ENCODE data around the gene TRA2A.
"Not testable (repeated sequence)": the region's sequence is repeated elsewhere in the genome, so short reads cannot be mapped to it uniquely, and the experiment has no call there.

Gene TRA2A

DNA sequence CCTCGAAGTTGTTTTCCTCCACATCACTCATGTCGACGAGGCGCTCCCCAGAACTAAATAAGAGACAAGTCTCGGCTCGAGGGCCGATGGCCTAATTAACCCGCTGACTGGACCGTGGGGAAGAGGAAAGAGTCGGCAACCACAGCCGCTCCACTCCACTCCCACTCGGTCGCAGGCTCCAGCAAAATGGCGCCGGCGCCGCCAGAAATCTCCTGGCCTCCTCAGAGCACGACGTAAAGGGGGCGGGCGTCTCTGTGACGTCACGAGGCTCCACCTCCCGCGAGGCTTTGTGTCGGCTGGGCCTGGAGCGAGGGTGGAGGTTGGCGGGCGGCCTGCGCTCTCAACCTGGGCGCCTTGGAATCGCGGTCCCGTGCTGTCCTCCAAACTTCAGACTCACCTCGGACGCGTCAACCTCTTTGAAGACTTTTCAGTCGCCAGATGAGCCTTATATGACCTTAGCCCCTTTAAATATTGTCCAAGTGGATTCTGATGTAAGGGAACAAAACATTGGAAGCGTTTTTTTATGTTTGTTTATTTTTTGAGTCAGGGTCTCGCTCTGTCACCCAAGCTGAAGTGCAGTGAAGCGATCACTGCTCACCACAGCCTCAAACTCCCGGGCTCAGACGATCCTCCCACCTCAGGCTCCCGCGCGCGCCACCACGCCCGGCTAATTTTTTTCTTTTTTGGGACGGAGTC, at the start of gene TRA2A:
Gene TRA2A, minus strand, starts transcription at position 188 of the 696 bp plus-strand sequence. Its CDS starts 157 bp downstream, at position 31.
- DNase-seq: peak; percentile 97

DNA sequence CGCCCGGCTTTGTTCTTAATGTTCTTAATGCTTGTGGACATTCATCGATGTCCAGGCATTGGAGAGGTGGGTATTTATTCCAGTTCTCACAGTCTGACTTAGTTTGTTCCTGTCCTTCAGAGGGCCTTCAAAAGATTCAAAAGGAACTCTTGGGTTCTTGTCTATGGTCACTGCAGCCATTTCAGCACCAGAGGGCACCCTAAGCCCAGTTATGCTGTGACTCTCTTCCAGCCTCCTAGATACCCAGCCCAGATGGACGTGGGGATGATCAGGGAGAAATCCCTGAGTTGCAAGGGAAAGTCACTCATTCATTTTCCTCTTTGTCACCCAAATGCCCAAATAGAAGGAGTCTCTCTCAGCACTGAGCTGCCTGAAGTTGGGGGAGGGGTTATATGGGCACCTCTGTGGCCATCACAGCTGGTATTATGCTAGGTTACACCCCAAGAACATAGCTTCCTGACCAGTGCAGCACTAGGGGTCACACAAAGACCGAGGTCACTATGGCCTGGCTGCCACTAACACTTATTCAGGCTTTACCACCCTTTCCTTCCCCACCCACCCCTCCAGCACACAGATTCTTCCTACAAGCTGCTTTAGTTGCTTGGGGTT, 38.9 kb upstream of the TRA2A start:
- DNase-seq: peak; percentile 49

DNA sequence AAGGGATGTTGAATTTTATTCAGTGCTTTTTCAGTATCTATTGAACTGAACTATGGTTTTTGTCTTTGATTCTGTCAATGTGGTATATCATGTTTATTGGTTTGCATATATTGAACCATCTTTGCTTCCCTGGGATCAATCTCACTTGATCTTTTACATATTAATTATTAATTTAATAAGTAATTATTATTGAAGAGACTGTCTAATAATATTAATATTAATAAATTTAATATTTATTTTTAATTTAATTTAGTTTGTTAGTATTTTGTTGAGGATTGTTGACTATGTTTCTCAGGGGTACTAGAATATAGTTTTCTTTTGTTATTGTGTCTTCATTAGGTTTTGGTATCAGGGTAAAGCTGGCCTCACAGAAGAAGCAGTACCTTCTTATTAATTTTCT, 26.5 kb upstream of the TRA2A start:
- DNase-seq: no peak

DNA sequence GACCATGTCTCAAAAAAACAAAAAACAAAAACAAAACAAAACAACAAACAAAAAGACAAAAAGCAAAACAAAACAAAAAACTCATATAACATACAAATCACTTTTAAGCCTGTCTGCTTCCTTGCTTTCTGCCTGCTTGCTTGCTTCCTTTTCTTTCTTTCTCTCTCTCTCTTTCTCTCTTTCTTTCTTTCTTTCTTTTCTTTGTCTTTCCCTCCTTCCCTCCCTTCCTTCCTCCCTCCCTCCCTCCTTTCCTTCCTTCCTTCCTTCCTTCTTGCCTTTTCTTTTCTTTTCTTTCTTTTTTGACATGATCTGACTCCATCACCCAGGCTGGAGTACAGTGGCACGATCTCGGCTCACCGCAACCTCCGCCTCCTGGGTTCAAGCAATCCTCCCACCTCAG, 15.9 kb upstream of the TRA2A start:
- no peak for DNase-seq

DNA sequence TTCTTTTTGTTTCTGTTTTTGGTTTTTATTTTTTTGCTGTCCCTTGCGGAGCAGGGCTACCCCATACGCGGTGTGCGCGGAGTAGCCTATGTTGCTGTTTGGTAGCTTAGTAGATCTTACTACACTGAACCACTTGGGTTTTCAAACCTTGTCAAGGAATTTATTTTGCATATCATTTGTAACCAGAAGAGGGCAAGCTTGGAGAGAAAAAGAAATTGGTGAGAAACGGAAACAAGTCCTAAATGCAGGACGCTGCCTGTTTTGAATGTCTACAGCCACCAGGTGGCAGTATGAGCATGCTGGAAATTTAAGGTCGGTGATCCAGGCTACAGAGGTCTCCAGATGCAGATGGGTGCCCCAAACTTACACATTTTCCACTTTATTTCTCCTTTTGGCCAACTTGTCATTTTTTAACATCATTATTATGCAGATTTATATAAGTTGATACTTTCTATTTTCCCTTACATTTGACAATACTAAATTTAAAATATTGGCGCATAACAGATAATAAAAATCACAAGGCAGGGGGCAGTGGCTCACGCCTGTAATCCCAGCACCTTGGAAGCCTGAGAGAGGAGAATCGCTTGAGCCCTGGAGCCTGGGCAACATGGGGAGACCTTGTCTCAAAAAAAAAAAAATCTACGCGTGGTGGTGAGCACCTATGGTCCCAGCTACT, 15.3 kb upstream of the TRA2A start:
- DNase-seq: peak; percentile 72

DNA sequence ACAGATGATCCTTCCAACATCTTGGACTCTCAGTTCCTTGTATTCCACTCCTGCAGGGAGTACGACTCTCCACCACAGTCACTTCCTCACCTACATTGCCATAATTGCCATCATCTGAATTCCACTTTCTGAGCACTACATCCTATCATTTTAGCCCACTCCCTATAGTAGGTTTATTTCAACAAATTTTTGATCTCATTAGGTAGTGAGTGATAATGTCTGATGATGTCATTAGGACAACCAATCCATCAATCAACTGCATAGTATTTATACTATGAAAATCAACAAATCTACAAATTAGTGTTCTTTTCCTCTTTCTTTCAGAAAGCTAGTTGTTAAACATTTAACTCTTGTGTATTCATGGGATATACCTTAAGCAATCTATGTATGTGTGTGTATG, 13.7 kb upstream of the TRA2A start:
- DNase-seq: no peak

DNA sequence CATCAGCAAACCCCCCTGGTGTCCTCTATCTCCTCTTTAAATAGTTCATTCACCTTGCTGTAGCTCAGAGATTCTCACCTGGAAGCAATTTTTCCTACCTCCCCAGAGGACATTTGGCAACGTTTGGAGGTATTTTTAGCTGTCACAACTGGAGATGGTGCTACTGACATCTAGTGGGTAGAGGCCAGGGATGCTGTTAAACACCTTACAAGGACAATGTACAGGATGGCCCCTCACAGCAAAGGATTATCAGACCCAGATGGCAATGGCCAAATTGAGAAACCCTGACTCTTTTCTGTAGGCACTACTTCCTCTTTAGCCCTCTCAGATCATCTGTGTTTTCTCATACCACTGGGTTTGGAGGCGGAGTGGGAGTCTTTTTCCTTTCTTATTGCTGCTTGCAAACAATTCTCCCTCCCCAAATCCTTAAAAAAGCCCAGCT, 13.2 kb upstream of the TRA2A start:
- no peak for DNase-seq

DNA sequence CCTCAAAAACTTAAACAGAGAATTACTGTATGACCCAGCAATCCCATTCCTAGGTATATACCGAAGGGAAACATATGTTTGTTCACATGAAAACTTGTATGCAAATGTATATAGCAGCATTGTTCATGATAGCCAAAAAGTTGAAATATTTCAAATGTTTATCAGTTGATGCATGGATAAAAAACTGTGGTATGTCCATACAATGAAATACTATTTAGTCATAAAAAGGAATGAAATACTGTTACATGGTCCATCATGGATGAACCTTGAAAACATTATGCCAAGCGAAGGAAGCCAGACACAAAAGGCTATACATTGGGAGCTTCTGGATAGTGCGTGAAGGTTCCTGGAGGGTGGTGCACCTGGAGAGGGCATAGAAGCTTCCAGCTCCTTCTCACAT, 11.0 kb upstream of the TRA2A start:
- DNase-seq: no peak

DNA sequence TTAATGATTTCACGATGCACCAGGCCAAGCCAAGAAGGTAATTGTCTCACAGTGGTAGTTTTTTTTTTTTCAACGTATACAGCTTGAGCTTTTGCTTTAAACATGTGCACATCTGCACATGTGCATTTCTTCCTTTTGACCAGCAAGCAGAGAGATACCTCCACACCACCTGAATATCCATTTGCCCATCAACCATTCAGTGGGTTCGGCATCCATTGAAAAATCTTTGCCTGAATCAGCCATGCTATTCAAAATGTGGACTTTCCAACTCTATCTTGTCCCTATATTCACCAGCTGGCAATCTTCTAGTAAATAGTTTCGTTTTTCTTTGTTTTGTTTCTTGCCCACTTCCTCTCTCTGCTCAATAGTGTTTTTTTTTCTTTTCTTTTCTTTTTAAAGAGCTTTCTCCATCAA, 7.7 kb upstream of the TRA2A start:
- no peak for DNase-seq

DNA sequence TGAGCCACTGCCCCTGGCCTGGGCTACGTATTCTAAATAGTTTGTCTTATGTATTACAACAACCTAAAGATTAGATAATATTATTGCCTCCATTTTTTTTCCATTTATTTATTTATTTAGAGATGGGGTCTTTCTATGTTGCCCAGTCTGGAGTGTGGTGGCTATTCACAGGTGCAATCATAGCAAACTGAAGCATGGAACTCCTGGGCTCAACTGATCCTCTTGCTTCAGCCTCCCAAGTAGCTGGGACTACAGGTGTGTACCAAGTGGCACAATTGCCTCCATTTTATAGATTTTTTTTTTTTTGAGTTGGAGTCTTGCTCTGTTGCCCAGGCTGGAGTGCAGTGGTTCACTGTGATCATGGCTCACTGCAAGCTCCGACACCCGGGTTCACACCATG, 6.5 kb upstream of the TRA2A start:
- no peak for DNase-seq

DNA sequence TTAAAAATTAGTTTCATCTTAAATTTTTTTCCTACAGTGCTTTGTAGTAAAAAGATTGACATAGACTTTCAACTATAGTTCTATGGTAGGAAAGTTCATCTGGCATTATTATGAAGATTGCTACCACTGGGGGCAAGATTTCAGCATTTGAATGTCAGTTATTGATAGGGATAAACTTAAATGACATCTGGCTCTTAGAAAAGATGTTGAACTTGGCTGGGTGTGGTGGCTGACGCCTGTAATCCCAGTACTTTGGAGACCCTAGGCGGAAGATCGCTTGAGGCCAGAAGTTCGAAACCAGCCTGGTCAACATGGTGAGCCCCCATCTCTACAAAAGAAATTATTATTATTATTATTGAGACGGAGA, 1.4 kb upstream of the TRA2A start:
- no peak for DNase-seq

DNA sequence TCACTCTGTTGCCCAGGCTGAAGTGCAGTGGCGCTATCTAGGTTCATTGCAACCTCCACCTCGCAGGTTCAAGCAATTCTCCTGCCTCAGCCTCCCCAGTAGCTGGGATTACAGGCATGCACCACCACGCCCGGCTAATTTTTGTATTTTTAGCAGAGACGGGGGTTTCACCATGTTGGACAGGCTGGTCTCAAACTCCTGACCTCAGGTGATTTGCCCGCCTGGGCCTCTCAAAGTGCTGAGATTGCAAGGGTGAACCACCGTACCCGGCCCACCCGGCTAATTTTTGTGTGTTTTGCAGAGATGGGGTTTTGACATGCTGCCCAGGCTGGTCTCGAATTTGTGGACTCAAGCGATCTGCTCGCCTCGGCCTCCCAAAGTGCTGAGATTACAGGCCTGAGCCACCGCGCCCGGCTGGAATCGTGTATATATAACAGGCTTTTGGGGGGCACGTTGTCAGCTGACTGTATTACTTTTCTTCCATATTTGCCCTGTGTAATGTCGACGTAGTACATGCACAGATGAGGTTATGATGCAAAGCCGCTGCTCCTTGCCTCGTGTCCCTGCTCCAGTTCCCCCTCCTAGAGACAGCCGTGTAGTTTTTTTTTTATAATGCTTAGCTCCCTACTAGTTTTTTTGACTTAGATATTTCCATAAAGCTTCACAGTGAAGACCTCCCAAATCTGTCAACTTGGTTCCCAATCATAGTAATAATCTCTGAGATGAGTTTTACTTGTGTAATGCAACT, 883 bp upstream of the TRA2A start:
- no peak for DNase-seq

DNA sequence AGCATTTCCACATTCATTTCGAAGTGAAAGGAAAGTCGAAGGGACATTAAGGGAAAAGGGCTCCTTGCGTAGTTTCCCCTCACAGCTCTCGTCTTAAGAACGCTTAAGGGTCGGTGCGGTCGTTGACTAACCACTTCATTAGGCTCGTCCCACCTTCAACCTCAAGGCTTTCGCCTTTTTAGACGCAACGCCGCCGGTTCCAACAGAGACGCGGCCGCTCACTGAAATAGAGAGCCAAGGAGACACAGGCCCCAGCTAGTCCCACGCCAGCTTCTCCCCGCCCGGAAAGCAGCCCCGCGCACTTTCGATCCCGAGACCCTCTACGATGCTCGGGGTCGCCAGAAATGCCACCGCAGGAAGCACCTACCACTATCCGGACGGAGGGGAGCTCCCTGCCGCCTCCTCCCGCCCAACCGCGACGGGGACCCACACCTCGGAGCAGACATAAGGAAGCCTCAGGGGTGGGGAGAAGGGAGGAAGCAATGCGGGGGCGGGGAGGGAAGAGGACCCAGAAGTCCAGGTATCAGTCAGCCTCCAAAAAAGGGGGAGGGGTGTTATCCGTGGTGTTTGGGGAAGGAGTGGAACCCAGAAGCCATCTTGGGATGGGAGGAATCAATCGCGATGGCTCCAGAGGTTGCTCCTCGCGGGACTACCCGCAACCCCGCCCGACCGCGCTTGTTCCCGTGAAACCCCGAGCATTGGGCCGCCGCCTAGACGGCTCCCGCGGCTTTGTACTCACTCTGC, 559 bp downstream of the TRA2A start:
- peak; percentile 24 for DNase-seq

DNA sequence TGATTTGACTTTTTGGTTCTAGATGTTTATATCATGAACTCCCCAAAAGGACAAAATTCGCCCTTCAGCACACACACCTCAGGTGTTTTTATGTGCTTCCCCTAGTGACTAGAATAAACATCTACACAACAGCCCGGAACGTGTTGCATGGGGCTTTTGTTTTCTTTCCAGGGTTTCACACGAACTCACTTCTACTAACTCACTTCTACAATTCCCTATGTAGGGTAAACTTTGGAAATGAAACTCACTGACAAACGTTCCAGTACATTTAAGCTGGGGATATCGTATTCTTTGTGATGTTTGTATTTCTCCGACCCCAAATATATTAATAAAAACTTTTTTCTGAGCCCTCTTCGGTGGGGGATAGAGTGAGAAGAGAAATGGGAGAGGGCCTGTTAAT, 1.4 kb downstream of the TRA2A start:
- DNase-seq: no peak

DNA sequence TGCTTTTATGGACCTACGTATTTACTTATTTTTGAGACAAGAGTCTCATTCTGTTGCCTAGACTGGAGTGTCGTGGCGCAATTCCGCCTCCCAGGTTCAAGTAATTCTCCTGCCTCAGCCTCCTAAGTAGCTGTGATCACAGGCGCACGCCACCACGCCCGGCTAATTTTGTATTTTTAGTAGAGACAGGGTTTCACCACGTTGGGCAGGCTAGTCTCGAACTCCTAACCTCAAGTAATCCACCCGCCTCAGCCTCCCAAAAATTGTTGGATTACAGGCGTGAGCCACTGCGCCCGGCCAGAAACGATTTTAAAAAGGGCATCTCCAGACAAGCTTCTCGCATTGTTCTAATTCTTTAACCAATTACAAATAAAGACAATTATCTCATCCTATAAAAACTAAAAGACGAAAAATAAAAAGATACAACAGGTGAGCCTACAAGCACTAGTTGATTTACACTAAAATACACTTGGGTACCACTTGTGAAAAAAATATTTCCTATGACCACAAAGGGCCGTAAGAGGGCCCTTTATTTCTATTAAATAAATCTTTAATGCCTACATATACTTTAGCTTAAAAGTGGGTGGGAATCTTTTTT, 2.4 kb downstream of the TRA2A start:
- DNase-seq: no peak

DNA sequence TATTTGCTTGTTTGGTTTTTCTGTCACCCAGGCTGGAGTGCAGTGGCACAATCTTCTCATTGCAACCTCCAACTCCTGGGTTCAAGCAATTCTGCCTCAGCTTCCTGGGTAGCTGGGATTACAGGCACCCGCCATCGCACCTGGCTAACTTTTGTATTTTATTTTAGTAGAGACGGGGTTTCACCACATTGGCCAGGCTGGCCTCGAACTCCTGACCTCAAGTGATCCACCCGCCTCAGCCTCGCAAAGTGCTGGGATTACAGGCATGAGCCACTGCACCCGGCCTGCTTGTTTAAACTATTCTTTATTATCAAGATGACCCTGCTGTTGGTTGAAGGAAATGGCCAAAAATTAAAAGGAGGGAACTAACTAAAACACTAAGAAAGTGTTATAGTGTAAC, 6.2 kb downstream of the TRA2A start:
- not testable (repeated sequence) for DNase-seq

DNA sequence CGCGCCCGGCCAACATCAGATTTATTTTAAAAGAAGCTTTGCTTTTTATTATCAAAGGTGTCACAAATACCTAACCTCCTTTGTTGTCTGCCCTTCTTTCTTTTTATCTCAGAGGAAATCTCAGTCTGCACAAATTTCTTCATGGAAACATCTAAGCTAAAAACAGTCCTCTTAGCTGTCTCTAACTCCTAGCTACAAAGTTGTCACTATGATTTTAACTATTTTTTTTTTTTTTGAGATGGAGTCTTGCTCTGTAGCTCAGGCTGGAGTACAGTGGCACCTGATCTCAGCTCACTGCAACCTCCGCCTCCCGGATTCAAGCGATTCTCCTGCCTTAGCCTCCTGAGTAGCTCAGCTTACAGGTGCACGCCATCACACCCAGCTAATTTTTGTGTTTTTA, 7.3 kb downstream of the TRA2A start:
- no peak for DNase-seq

DNA sequence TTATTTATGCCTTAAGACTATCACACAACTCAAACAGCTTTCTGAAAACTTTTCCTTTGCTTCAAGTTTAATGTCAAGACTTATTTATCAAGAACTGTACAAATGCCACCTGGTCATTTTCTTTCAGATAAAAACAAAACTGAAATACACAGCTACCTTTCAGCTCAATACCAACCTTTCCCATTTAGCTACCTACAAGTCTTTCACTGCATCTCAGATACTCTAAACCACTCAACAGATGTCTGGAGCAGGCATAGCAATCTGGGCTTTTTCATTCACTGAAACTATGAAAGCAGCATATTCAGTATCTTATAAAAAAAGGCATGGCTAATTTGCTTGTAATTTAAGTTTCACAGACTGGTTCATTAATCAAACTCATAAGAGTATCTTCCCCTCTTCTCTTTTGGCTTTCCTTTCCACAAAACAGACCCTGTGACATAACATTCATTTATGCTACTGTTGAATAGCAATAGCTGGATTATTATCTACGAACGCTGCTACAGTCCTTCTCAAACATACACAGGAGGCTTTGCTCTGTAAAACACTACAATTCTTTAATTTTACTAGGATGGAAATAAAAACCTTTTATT, 8.2 kb downstream of the TRA2A start:
- no peak for DNase-seq

DNA sequence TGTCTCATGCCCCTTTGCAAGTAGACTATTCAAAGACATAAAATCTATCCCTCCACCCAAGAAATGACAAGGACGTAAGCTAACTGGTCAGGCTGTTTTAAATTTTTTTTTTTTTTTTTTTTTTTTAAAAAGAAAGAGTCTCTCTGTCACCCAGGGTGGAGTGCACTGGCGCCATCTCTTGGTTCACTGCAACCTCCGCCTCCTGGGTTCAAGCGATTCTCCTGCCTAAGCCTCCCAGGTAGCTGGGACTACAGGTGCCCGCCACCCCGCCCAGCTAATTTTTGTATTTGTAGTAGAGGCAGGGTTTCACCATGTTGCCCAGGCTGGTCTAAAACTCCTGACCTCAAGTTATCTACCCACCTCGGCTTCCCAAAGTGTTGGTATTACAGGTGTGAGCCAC, 11.2 kb downstream of the TRA2A start:
- no peak for DNase-seq

DNA sequence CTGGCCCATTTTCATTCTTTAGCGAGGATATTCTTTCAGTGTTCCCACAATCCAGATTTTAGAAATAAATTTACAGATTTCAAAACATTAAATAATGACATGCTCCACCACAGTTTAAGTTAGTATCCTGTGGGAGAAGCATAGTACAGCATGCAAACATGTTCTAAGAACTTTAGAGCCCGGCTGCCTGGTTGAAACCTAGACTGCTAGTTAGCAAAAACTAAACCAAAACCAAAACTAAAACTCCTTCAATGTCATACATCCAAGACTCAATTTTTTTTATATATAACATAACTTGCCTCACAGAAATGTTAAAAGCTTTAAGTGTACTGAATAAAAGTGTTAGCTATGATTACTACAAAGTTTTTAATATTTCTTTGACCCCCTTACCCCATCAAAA, 17.0 kb downstream of the TRA2A start:
- DNase-seq: no peak

DNA sequence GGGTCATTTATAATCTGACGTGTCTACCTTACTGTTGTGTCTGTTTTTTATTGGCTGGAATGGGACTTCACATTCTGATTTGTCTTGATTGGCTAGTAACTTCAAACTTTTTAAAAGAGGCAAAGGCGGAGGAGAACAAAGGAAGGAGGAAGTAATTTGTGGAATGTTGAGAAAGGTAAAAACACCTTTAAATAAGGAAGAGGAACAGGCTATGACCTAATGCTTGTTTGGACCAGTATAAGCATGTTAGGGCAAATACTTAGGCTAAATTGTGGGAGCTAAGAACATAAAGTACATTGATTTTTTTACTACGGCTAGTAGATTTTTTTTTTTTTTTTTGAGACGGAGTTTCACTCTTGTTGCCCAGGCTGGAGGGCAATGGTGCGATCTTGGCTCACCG, 18.0 kb downstream of the TRA2A start:
- not testable (repeated sequence) for DNase-seq

DNA sequence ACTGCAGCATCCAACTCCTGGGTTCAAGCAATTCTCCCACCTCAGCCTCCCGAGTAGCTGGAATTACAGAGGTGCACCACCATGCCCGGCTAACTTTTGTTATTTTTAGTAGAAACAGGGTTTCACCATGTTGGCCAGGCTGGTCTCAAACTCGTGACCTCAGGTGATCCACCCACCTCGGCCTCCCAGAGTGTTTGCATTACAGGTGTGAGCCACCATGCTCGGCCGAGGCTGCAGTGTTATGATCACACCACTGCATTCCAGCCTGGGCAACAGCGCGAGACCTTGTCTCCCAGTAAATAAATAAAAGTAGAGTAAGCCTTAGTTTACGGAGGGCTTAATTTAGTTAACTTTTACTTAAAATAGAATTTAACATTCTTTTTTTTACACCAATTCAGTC, 37.8 kb downstream of the TRA2A start:
- DNase-seq: no peak

Measured in activated T-cell treated with anti-CD3 and anti-CD28 coated beads for 4 hours (primary cell).